GM13977 (cell line): Measurements from ENCODE around the gene CASZ1.

Source experiments
- DNase-seq: peaks from one replicate; pipeline ENCODE4 v3.0.0; 2012; ENCODE audit warnings: low spot score
- in situ Hi-C: fragments of 300-500 bp; cut with MboI; formaldehyde crosslinking; loops from one replicate; pipeline ENCODE4 v1.12.0; 2022; ENCODE audit warnings: low sequenced_read_pairs, low pct_unique_long_range_greater_than_20kb, mixed read lengths, inconsistent platforms; ENCODE audit not compliant: unreplicated experiment
- TF ChIP-seq, protein P1 (sequence below): IDR thresholded peaks from 2 replicates; pipeline ENCODE4 v1.5.1; 2012; ENCODE audit warnings: mild to moderate bottlenecking, control low read depth; ENCODE audit not compliant: insufficient read depth; ENCODE audit errors: extremely low read depth, missing control alignments

The CASZ1 gene

DNA sequence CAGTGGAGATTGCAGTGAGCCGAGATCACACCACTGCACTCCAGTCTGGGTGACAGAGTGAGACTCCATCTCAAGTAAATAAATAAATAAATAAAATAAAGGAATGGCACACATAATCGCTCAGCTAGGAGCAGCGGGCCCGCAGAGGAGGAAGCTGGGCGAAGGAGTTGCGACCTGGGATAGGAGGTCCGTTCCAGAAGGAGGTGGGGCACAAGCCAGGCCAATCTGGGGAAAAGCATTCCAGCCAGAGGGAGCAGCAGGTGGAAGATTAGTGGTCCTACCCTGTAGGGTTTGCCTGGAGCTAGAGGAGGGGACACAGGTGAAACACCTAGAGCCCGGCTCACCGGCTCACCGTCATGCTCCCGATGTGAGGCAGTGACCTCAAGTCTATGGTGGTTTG, 40.3 kb upstream of the CASZ1 start:
- no peak for DNase-seq
- TF ChIP-seq, protein P1, sequence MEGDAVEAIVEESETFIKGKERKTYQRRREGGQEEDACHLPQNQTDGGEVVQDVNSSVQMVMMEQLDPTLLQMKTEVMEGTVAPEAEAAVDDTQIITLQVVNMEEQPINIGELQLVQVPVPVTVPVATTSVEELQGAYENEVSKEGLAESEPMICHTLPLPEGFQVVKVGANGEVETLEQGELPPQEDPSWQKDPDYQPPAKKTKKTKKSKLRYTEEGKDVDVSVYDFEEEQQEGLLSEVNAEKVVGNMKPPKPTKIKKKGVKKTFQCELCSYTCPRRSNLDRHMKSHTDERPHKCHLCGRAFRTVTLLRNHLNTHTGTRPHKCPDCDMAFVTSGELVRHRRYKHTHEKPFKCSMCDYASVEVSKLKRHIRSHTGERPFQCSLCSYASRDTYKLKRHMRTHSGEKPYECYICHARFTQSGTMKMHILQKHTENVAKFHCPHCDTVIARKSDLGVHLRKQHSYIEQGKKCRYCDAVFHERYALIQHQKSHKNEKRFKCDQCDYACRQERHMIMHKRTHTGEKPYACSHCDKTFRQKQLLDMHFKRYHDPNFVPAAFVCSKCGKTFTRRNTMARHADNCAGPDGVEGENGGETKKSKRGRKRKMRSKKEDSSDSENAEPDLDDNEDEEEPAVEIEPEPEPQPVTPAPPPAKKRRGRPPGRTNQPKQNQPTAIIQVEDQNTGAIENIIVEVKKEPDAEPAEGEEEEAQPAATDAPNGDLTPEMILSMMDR, result no peak
- in situ Hi-C loops, result no loop called here

DNA sequence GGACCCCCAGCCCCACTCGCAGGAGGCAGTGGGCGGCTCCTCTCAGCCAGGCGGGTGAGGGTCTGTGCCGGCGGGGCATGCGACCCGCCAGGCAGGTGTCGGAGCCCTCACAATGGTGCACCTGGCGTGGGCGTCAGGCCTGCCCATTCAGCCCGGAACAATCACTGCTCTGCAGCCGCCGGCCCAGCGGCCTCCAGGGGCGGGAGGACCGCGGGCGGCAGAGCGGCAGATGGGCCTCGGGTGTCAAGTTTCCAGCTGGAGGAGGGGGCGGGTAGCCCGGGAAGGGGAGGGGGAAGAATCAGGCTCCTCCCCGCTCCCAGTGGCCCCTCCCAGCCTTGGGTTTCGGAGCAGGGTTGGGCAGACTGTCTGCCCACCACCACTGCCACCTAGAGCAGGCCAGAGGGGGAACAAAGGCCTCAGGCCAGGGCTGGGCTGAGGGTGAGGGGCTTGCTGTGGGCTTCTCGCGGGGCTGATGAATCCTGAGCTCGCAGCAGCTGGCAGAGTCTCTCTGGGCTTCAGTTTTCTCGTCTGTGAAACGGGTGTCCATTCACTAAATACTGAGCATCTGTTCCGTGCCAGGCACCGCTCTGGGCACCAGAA, 39.5 kb upstream of the CASZ1 start:
- in situ Hi-C loops, result no loop called here
- TF ChIP-seq, protein P1, result no peak
- peak; percentile 60 for DNase-seq

DNA sequence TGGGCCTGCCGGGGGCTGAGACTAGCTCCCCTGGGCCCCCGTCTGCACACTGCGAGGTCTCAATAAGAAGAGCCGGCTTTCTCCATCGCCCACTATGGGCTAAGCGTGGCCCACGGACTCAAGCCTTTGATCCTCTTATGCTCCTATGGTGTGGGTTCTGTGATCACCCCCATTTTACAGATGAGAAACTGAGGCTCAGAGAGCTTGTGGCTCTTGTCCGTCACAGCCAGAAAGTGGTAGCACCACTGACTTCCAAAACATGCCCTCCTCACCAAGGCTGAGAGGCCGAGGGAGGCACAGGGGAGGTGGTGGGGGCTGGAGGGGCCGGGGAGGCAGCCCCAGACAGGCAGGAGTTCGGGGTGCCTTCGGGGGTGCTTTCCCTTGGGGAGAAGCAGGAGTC, 39.0 kb upstream of the CASZ1 start:
- in situ Hi-C loops, result no loop called here
- TF ChIP-seq, protein P1, result no peak
- DNase-seq, result no peak

DNA sequence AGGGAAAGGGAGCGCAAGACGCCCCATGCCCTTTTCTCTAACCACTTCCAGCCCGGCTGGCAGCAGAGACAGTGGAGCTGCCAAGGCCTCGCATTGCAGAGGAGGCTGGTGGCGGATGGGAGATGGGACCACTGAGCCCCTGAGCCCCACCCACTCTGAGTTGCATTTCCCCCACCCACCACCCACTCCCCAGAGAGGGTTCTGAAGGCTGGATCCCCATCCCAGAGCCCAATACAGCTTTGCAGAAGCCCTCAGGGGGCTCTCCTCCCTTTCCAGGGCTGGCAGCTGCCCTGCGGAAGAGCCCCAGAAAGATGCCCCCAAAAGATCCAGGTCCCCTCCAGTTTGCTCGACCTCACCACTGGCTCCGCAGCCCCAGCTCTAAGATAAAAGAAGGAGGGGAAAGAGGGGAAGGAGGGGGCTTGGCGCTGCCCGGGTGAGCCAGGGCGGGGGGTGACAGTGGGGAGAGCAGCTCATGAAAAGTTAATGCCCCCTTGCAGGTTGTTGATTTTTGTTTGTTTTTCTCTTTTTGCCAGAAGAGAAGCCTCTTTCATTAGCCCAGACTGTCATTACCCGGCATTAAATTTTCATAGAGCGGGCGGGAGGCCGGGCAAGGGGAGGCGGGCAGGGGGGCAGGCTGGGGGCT, 38.4 kb upstream of the CASZ1 start:
- TF ChIP-seq, protein P1, result no peak
- no peak for DNase-seq
- in situ Hi-C loops, result no loop called here

DNA sequence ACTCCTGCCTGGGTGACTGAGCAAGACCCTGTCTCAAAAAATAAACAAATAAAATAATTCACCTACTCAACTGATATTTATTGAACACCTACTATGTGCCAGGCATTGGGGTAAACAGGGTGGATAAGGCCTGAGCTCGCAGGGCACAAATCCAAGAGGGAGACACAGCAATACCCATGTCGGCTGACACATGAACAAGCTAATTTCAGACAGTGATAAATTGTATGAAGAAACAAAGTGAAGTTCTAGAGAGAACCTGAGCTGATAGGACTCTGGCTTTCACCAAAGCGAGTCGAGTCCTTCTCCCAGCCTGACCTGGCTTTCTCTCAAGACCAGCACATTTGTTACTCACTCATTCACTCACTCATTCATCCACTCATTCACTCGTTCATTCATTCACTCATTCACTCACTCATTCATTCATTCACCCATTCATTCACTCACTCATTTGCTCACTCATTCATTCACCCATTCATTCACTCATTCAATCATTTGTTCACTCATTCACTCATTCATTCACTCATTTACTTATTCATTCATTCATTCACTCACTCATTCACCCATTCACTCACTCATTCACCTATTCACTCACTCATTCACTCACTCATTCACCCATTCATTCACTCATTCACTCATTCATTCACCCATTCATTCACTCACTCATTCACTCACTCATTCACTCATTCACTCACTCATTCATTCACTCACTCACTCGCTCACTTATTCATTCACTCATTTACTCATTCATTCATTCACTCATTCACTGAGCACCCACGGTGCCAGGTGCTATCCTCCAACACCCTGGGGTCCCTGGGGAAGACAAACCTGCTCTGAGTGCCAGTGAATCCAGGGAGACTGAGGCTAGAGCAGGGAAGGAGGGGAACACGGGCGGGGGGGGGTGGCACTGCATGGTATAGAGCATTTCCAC, 37.4 kb upstream of the CASZ1 start:
- peak; percentile 53 for DNase-seq
- TF ChIP-seq, protein P1, result no peak
- in situ Hi-C loops, result no loop called here

DNA sequence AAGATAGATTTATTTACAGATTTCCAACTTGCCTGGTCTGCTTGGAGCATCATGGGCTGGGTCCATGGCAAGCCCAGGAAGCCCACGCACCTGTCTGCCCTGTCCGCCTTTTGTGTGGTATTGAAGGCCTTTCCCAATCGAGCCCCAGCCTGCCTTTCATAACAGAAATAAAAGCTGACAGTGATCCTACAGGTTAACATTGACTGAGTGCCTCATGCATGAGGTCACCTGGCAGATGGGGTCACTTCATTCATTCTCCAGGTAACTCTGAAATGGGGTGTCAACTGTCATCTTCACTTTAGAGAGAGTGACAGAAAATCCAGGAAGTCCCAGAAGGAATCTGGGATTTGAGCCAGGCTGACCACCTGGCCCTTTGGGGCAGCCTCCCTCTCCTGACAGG, 36.3 kb upstream of the CASZ1 start:
- in situ Hi-C loops, result no loop called here
- TF ChIP-seq, protein P1, result no peak
- DNase-seq, result no peak
